Pons (tissue), 1 donor: ENCODE data around the gene NCAPD2.
A peak's percentile ranks its signal among the peaks of the same experiment; 100 is the strongest.
"Not testable (repeated sequence)": the region's sequence is repeated elsewhere in the genome, so short reads cannot be mapped to it uniquely, and the experiment has no call there.

Experiments used
- DNase-seq: peaks from one replicate; pipeline ENCODE4 v3.0.0-alpha.2; 2016; ENCODE audit warnings: low spot score

NCAPD2 gene

DNA sequence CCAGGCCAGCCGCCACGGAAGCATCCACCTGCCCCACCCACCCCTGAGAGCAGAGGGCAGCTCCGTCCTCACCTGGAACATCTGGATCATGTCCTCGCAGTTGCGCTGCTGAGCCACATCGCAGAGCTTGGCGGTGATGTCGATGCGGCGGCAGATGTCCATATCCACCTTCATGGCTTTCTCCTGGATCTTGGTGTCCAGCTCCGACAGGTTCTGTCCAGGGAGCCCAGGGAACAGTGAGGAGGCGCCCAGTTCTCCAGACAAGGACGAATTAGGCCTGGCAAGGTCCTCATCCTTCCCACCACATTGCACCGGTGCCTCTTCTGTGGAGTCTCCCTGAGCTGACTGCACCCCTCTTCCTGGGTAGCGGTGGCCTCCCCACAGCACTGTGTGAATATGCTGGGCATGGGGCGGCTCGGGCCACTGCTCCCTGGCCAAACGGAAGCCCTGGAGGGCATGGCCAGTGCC, 55.8 kb downstream of the NCAPD2 start:
- no peak for DNase-seq

DNA sequence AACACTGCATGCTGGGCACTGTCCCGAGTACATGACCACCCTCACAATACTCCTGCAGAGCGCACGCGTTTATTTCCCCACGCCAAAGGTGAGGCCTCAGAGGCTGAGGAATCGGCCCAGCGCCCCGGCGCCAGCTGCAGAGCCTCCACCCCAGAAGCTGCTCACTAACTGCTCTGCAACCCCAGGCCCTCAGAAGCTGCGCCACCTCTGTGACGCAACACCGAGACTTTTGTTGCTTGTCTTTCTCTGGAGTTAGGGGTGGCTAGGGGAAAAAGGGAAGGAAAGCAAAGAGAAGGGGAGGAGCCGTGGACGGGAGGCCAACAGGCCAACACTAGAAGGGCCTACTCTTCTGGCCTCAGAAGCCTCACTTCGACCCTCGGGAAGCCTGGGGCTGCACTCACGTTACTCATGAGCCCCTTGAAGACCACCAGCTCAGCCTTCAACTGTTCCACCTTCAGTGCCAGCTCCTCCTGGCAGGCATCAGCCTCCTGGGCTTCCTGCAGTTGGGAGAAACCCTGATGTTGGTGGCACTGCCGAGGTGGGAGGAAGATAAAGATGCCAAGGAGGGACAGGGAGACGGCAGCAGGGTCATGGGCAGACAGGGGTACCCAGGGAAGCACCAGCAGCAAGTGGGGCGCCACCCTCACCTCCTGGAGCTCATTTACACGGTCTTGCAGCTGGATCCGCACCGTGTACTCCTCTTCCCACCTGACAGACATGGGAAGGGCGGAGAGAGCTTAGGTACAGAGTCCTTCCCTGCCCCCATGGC, 56.6 kb downstream of the NCAPD2 start:
- DNase-seq = peak; percentile 60

DNA sequence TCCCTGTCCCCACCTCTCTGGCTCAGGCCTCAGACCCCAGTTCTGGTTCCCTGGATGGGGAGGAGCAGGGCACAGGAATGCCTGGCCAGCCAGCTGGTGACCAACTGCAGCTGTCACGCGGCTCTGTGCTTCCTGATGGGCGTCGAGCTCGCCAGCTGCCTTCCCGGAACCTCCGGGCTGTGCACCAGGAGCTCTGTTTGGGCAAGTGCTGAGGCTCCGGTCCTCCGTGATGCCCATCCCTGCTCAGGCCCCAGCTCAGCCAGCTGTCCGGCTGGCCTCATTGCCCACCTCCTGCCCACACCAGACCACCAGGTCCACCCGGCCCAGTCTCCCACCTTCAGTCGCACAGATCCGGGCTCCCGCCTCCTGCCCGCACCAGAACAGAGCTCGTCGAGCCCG, 57.2 kb downstream of the NCAPD2 start:
- DNase-seq = peak; percentile 49

DNA sequence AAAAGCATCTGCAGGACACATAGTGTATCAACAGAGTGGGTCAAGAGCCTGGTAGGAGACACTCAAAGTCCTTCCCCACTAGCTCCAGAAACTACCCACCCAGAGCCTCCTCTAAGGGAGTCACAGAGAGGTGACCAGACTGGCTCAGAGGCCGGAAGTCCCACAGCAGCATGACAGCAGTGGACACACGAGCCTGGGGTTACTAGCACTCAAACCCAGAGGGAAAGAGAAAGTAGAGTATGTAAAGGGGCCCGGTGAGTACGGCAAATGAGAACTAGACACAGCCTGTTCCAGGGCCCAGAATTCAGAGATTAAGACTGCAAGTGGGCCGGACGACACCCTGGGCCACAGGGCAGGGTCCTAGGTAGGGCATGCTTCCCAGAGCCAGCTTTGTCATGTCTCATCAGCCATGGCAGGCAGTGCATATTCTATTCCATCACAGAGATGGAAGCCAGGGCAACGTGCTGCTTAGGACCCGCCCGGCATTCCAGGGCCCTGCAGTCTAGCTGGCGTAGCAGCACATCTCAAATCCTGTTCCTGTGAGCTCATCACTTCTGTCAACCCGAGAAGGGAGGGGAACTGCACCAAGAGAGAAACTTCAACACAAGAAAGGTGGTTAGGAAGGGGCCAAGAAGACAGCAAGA, 57.7 kb downstream of the NCAPD2 start:
- no peak for DNase-seq

DNA sequence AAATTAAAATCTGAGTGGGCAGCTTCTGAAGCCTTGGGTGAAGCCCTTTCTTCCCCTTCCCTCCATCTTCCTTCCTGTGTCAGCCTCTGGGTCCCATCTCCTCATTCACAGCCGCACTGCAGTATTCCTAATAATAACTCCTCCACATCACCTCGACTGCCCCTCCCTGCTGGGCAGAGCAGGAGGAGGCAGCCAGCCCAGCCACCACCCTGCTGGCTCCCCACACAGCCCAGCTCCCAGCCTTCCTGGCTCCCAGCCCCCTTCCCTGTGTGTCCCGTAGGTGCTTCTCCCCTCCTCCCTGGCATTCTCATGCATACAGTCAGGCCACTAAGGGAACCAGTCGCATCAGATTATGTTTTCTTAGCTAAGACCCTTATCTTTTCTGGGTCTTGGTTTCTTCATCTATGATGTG, 58.2 kb downstream of the NCAPD2 start:
- DNase-seq = no peak

DNA sequence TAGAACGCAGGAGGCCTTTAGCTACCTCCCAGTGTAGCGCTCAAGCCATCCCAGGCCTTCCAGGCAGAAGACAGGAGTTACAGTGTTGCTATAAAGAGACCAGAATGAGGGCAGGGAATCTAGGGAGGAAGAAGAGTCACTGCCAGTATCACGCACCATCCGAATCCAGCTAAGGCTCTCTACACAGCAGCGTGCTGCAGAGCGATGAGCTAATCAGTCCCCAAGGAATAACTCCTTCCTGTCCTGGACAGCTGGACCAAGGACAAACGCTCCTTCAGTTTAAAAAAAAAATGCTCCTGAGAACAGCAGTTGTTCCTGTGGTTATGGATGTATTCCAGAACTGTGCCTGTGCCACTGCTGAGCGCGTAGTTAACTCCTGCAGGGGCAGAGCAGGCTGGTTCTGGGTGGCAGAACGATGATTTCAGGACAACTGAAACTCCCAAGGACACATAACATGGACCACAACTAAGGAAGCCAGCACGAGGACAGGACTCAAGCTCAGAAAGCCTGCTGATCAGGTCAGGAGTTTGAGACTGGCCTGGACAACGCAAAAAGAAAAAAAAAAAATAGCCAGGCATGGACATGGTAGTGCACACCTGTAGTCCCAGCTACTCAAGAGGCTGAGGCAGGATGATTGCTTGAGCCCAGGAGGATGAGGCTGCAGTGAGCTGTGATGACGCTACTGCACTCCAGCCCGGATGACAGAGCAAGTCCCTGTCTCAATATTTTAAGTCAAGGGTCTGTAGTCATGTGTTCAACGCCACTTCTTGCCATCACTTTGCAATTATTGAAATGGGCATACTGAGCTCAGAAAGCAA, 59.4 kb downstream of the NCAPD2 start:
- DNase-seq = peak; percentile 67

DNA sequence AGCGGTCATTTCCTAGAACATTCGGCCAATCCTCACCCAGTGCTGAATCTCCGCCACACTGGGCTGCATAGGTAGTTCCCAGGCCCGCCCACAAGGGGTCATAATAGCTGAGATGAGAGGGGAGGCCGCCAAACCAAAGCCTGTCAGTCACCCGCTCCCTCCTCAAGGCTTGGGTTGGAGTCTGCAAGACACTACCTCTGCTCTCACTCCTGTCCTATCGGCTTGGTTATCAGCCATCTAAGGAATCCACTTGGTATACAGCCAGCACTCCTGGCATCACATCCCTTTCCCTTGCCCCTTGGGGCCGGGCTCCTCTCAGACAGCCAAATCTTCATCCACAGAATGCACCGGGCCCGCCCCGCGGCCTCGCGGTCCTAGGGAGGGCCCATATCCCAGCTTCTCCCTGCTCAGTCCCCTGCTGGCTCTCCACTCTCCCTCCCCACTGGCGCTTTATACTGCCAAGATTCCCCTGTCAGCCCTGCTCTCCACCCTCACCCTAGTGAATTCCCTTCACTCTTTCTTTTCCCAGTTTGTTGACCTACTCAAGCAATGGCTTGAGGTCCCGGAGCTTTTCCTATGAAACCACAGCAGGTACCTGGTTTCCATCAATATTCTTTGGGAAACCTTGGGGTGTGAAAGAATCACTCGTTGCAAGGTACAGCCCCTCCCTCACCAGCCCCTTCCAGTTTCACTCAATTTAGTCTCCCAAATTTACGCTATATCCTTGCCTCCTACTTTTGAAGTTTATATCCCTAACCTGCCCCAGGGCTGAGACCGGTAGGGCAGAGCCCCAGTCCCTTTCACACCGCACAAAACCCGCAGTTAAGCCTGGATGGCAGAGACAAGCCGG, 60.5 kb downstream of the NCAPD2 start:
- DNase-seq = peak; percentile 75

DNA sequence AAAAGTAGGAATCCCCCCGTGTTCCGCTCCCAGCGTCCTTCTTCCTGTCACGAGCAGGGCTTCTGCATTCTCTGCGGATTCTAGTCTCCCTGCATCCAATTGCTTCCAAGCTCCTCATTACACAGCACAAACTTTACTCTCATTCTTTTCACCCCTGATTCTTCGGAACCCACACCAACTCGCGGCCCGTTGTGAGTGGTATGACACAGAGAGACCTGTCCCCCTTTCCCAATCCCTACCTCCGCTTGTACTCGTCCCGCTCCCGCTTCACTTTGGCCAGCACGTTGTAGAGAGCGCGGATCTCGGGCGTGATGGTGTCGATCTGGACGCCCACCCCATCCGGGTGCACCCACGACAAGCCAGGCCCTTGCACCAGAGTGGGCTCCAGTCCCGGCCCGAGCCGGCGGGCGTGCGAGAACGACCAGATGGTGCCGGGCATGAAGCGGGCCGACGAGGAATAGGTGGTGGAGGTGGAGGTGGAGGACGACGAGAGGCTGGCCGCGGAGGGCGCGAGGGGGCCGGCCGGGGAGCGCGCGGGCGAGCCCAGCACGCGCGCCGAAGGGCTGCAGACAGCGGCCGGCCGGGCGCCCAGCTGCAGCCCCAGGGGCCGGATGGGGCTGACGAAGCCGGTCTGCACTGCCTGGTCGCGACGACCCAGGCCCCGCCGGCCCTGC, 61.3 kb downstream of the NCAPD2 start:
- no peak for DNase-seq

DNA sequence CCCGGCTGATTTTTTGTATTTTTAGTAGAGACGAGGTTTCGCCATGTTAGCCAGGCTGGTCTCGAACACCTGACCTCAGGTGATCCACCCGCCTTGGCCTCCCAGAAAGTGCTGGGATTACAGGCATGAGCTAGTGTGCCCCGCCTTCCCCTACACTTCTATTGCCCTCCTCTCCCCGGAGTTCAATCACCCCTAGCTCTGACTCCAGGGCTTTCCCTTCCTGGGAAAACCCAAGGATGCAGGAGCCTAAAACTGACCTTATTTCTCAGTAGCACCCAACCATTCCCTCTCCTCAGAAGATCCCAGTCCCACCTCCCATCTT, 62.6 kb downstream of the NCAPD2 start:
- not testable (repeated sequence) for DNase-seq

DNA sequence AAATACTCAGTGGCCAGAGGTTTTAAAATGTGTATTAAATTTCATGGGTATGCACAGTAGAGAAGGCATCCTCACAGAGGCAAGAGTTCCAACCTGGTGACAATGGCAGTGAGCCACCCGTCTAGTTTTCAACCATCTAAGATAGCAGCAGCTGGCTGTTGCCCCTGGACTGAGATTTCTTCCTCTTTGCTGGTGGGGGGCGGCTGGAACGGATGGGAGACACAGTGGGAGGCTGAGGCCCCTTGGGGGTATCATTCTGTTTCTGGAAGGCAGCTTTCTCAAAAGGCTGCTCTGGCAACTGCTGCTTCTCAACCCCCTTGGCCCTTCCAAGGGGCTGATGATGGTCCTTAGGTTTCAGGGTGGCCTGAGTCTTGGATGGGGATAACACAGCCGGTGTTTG, 63.0 kb downstream of the NCAPD2 start:
- no peak for DNase-seq

DNA sequence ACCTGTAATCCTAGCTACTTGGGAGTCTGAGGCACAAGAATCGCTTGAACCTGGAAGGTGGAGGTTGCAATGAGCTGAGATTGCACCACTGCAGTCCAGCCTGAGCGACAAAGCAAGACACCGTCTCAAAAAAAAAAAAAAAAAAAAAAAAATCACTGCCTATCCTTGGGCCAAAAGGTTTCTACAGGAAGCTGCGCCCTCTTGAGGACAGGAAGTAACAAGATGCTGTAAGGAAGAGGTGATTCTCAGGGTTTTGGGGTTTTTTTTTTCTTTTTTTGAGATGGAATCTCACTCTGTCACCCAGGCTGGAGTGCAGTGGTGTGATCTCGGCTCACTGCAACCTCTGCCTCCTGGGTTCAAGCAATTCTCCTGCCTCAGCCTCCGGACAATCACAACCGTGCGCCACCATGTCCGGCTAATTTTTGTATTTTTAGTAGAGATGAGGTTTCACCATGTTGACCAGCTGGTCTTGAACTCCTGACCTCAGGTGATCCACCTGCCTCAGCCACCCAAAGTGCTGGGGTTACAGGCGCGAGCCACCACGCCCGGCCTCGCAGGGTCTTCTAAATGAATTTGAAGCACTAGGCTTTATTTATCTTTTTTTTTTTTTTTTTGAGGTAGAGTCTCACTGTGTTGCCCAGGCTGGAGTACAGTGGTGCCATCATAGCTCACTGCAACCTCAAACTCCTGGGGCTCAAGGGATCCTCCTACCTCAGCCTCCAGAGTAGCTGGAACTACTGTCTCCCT, 64.3 kb downstream of the NCAPD2 start:
- DNase-seq = peak; percentile 60

DNA sequence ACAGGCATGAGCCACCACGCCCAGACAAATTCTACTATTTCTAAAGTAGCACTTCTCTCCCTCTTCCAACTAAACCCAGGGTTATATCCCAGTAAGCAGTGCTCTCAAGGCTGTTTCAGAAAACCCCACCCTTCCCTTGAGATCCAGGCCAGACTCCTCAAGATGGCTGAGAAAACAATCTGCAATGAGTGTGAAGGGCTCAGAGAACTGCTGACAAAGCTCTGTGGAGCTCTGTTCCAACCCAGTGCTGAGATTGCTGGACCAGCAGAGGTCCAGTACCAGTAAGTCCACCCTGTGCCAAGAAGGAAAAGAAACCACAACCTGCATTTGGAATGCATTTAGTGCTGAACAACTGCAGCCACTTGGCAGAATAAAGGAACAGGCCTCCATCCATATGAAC, 65.6 kb downstream of the NCAPD2 start:
- DNase-seq = no peak

DNA sequence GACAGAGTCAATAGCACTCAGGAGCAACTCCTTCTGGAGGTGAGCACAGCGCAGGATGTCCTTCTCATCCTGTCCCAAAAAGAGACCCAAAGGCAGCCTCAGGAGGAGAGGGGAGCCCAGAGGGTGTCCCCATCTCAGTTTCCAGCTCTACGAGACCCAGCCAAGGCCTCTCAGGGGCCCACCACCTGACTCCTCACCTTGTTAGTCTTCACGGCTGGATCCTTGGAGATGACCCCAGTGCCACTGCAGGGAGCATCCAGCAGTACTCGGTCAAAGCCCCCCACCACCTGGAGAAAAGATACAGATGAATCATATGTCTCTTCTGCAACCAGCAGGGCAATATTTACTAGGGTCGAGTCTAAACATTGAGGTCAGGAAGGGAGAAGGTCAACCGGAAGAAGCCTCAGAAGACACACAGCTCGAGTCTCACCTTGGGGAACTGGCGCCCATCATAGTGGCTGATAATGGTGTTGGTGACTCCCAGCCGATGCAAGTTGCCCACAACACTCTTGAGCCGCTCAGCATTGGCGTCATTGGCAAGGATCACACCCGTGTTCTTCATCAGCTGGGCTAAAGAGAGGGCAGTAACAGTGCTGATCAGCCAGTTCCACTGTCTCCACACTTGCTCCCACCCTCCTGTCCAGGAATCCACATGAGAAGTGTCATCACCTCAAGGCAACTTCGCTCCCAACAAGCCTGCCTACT, 66.8 kb downstream of the NCAPD2 start:
- no peak for DNase-seq

DNA sequence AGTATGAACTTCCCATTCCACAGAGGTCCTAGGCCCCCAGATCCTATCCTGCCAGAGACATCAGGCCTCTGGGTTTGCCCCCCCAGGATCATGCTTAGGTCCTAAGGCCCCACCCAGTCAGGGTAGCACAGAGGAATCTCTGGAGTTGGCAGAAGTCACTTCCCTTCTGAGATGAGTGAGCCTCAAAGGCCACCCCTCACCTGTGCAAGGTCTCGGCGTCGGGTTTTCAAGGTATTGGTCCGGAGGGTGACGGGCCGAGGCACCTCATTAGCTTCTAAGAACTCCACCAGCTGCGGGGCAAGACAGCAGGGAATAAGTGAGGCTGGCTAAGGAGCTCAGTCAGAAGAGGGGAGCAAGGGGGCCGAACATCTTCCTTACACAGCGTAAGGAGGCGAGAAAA, 69.0 kb downstream of the NCAPD2 start:
- DNase-seq = no peak

DNA sequence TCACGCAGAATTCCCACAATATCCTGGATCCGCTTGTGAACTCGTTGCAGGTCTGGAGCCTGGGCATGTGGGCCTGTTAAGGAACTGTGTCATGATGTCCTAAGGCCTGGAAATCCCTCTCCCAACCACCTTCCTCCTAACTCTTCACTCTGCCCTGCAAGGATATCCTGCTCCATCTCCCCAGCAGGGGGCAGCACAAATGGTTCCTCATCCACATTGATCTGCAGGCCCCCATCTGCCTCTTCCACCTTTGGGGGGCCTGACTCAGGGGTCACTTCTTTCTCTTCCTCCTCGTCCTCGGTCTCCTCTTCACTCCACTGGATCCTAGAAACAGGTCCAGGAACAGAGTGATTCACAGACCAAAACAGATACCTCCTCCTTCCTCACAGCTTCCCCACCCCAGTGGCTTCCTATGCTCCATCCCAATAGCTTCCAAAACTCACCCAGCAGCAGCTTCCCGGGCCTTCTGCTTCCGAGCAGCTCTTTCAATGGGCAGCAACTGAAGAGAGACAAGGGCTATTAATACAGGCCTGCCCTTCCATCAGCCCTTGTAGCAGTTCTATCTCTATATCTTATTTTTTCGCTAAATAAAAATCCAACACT, 69.6 kb downstream of the NCAPD2 start:
- no peak for DNase-seq

DNA sequence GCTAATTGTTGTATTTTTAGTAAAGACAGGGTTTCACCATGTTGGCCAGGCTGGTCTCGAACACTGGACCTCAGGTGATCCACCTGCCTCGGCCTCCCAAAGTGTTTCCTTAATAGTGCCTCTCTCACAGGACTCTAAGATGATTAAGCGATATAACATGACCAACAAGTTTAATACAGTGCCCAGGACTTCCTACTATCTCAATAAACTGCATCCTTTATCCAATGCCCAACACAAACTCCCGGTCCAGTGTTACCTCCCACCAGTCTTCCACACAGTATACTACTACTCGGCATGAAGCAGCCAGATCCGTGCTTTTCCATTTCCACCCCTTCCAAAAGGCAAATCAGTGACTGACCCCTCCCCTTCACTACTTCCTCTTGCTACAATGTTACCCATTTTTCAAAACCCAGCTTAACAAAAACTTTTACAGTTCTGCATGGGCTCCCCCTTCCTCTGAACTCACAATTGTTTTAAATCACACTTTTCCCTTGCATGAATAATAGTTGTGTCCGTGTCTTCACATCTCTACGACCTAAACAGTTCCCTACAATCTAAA, 73.3 kb downstream of the NCAPD2 start:
- DNase-seq = no peak

DNA sequence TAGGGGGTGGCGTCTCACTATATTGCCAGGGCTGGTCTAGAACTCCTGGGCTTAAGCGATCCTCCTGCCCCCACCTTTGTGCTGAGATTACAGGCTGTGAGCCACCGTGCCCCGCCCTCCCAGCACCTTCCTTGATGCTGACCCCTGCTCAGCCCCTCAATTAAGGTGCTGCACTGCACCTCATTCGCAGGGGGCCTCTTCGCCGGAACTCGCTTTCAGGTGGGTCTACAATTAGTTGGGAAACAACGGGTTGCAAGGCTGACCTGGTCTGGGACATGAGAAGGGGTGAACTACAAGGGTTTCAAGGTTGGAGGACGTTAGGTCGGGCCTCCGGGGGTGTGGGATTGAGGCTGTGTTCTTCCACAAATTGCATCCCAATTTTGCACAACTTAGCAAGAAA, 75.4 kb downstream of the NCAPD2 start:
- DNase-seq = no peak

DNA sequence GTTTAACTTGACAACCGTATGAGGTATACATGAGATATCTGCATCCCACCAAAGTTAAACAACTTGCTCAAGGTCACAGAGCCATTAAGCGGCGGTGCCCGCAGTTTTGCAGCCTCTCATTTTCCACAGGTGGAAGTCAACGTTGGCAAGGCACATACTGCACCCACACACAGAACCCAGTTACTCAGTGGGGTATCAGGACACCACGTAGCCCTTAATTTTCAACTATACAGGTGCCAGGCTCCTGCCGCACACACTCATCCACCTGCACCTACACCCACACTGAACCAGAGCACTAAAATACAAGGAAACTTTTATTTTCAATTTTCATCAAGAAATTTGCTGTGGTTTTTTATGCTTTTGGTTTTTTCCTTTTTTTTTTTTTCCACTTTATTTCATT, 75.9 kb downstream of the NCAPD2 start:
- DNase-seq = no peak

DNA sequence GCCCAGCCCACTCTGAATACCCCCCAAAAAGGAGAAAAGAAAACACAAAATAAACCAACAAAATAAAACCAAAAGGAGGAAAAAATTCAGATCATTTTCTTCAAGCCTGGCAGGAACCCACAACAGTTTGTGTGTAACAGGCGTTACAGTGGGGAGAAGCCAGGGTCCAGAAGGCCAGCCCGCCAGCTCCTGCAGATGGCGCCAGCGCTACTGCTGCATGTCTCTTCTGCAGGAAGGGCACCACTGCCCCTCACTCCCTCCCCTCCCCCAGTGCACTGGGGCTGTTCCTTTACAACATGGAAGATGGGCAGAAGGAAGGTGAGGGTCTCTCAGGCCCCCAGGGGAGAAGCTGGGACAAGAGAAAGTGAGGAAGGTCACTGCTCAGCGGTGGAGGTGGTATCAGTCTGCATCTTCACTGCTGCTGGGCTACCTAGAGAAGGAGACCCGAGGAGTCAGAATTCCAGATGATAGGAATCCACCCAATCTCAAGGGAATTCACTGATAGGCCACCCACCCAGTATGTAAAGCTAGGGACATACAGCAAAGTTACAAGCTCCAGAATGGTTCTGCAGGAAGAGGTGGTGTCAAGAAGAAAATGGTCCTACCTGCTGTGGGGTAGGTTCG, 76.5 kb downstream of the NCAPD2 start:
- no peak for DNase-seq
